Endothelial cell of umbilical vein (primary cell): Measurements from ENCODE around the gene AHI1. TPM values are rescaled to one million over a fixed set of nuclear protein-coding genes. Genes with fewer than 3 reads are reported as not detected.

Experiments
- BruUV-seq: library from RNA; stranded (reverse); fragments of 400-500 nt; replicated peaks from 2 replicates; lab custom pipeline; 2021; lab: Mats Ljungman, UMichigan
- CTCF ChIA-PET: fragments of 300-600, 350-600 bp; sonication (Branson Sonifier 250); formaldehyde crosslinking; loops from one replicate; lab custom pipeline; 2021; ENCODE audit warnings: antibody characterized with exemption, inconsistent platforms; lab: Charles Lee
- POLR2A ChIA-PET: fragments of 300-600, 350-600 bp; sonication (Branson Sonifier 250); formaldehyde crosslinking; loops from one replicate; lab custom pipeline; 2021; ENCODE audit warnings: antibody characterized with exemption, inconsistent platforms; lab: Charles Lee
- DNase-seq: peaks from one replicate; pipeline ENCODE4 v3.0.0-alpha.2; 2011; ENCODE audit warnings: low read depth, low spot score
- FAIRE-seq: peaks from 2 replicates; lab custom pipeline; 2011; peaks lifted over from hg19 to GRCh38; lab: Jason Lieb, UNC
- H2AFZ ChIP-seq: 2 replicates; pipeline ENCODE4 v1.6.0; 2012; ENCODE audit warnings: low read depth, low read length, control low read depth, inconsistent platforms
- H3K27ac ChIP-seq: 2 replicates; pipeline ENCODE4 v1.5.1; 2011; ENCODE audit warnings: low read depth, mild to moderate bottlenecking, control low read depth, low read length, moderate library complexity; ENCODE audit not compliant: insufficient read depth
- H3K27me3 ChIP-seq, 2 experiments: 2 replicates each; pipeline versions ENCODE4 v1.6.0 to v1.6.1; 2011; ENCODE audit warnings: low read length in 2 of 2, mixed read lengths in 1 of 2; ENCODE audit not compliant: control insufficient read depth in 2 of 2, insufficient read depth in 2 of 2
- H3K36me3 ChIP-seq, 2 experiments: 2 replicates in 1 of 2; 3 replicates in 1 of 2; pipeline ENCODE4 v1.5.1; 2011; ENCODE audit warnings: low read length in 2 of 2, mild to moderate bottlenecking in 1 of 2, moderate library complexity in 1 of 2; ENCODE audit not compliant: control insufficient read depth in 2 of 2, insufficient read depth in 2 of 2; ENCODE audit errors: extremely low read depth in 1 of 2
- H3K4me1 ChIP-seq: 3 replicates; pipeline ENCODE4 v1.5.1; 2011; ENCODE audit warnings: mild to moderate bottlenecking, low read length; ENCODE audit not compliant: control insufficient read depth, insufficient read depth; ENCODE audit errors: extremely low read depth
- H3K4me2 ChIP-seq: 2 replicates; pipeline ENCODE4 v1.6.1; 2011; ENCODE audit warnings: low read length, control low read depth, mixed read lengths; ENCODE audit not compliant: insufficient read depth
- H3K4me3 ChIP-seq, 3 experiments: fragments of 200-600 bp in 1 of 3; sonication (generic), shearing (Covaris generic) in 1 of 3; replicated peaks in 1 of 3; 2 replicates each; pipeline ENCODE4 v1.5.1; 2011 to 2016; ENCODE audit warnings: control low read depth in 3 of 3, low read length in 3 of 3, mild to moderate bottlenecking in 2 of 3, inconsistent platforms in 1 of 3, low read depth in 1 of 3, moderate library complexity in 1 of 3; ENCODE audit not compliant: insufficient read depth in 1 of 3
- H3K79me2 ChIP-seq: 2 replicates; pipeline ENCODE4 v1.6.0; 2012; ENCODE audit warnings: low read length, inconsistent platforms; ENCODE audit not compliant: control insufficient read depth, insufficient read depth
- H3K9ac ChIP-seq: replicated peaks from 2 replicates; pipeline ENCODE3; 2011; ENCODE audit warnings: low read length, control low read depth; ENCODE audit not compliant: insufficient read depth; ENCODE audit errors: extremely low read depth
- H3K9me1 ChIP-seq: replicated peaks from 3 replicates; pipeline ENCODE4 v1.6.0; 2011; ENCODE audit warnings: mild to moderate bottlenecking, low read length; ENCODE audit not compliant: control insufficient read depth, insufficient read depth; ENCODE audit errors: extremely low read depth
- H3K9me3 ChIP-seq: replicated peaks from 2 replicates; pipeline ENCODE4 v1.5.1; 2012; ENCODE audit warnings: low read length, inconsistent platforms; ENCODE audit not compliant: control insufficient read depth, insufficient read depth
- H4K20me1 ChIP-seq: replicated peaks from 2 replicates; pipeline ENCODE3; 2011; ENCODE audit warnings: mild to moderate bottlenecking, low read length; ENCODE audit not compliant: control insufficient read depth, insufficient read depth; ENCODE audit errors: extremely low read depth
- EZH2 ChIP-seq: IDR thresholded peaks from 2 replicates; pipeline ENCODE4 v1.6.1; 2012; ENCODE audit warnings: borderline replicate concordance, low read depth, mild to moderate bottlenecking, moderate library complexity, low read length, inconsistent platforms; ENCODE audit not compliant: severe bottlenecking
- FOS ChIP-seq: IDR thresholded peaks from 2 replicates; pipeline ENCODE4 v1.6.1; 2011; ENCODE audit warnings: mild to moderate bottlenecking, low read length, moderate library complexity, borderline replicate concordance; ENCODE audit not compliant: insufficient read depth
- GATA2 ChIP-seq: IDR thresholded peaks from 2 replicates; pipeline ENCODE4 v1.7.0; 2011; ENCODE audit warnings: low read depth, mild to moderate bottlenecking, moderate library complexity, mixed read lengths, low read length; ENCODE audit not compliant: insufficient read length, insufficient read depth
- JUN ChIP-seq: IDR thresholded peaks from 2 replicates; pipeline ENCODE4 v1.6.1; 2011; ENCODE audit warnings: borderline replicate concordance, low read depth; ENCODE audit not compliant: insufficient read length, insufficient read depth
- MYC ChIP-seq: IDR thresholded peaks from one replicate; pipeline ENCODE4 v1.6.1; 2011; ENCODE audit warnings: mild to moderate bottlenecking, low read depth, low read length
- POLR2A ChIP-seq: IDR thresholded peaks from 2 replicates; pipeline ENCODE4 v1.6.1; 2012; ENCODE audit warnings: low read depth, mild to moderate bottlenecking, control low read depth, low read length
- POLR2AphosphoS5 ChIP-seq: IDR thresholded peaks from 2 replicates; pipeline ENCODE4 v1.6.1; 2012; ENCODE audit warnings: low read depth, mild to moderate bottlenecking, control low read depth, low read length, moderate library complexity; ENCODE audit not compliant: insufficient read depth
- dilution Hi-C: fragments of 300-500 bp; cut with MboI; formaldehyde crosslinking; loops from one replicate; pipeline ENCODE4 v1.15.0; 2019; ENCODE audit warnings: low sequenced_read_pairs; ENCODE audit not compliant: extremely low pct_ligation_motif_present
- intact Hi-C: fragments of 100-400 bp; cut with micrococcal nuclease; formaldehyde crosslinking; loops from one replicate; pipeline ENCODE4 v1.10.0; 2022
- polyA plus RNA-seq, 4 experiments: library from polyadenylated mRNA; depleted of rRNA in 3 of 4; stranded (reverse) in 3 of 4; unstranded in 1 of 4; fragments of >200 nt; gene quantifications; 2 replicates each; pipeline versions ENCODE4 v1.2.1 to v1.2.3, GENCODE V29; 2011 to 2012; ENCODE audit warnings: missing spikeins in 1 of 4
- total RNA-seq: library from RNA; stranded (reverse); gene quantifications from 2 replicates; pipeline ENCODE4 v1.2.3, GENCODE V29; 2021
- TF ChIP-seq, protein P1 (sequence below): IDR thresholded peaks from 2 replicates; pipeline ENCODE4 v1.6.1; 2011; ENCODE audit not compliant: insufficient read depth, insufficient read length
- TF ChIP-seq, protein P2 (sequence below), 2 donors: IDR thresholded peaks; 1 replicate in 1 of 2; 2 replicates in 1 of 2; pipeline ENCODE4 v1.5.1; 2011; ENCODE audit warnings: low read length in 2 of 2, mild to moderate bottlenecking in 2 of 2, moderate library complexity in 2 of 2, control low read depth in 1 of 2, inconsistent platforms in 1 of 2, low read depth in 1 of 2; ENCODE audit not compliant: insufficient read depth in 1 of 2; ENCODE audit errors: extremely low read depth in 1 of 2

The AHI1 gene
- total and polyA plus RNA-seq, 2 donors (not counting 3 experiments of a cell fraction or from before 2014, with no cell fraction given), result 5.1 to 20.7 TPM

DNA sequence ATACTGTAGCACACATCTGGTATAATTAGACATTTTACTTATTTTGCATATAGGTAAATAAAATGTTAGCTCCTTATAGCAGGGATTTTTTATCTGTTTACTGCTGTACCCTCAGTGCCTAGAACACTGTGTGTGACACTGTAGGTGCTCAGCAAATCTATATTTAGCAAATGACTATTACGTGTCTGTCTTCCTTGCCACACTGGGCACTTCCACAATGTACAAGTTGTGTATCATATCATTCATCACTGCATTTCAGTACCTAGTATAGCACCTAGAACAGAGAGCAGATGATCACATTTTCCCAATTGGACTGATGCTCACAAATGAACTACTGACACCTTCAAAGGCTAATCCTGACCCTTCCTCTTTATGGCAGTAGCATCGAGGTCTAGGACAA, 200.8 kb downstream of the AHI1 start:
- FAIRE-seq, result no peak

More for the DNA sequence above, 200.8 kb downstream of the AHI1 start:
- H3K27me3 ChIP-seq, result no peaks in the 10 kb centered on the region
- no peaks in the 10 kb centered on the region for H4K20me1 ChIP-seq
- H3K4me1 ChIP-seq, result peaks cover 3% of the 10 kb centered on the region
- dilution Hi-C loops (no loop called here), intact Hi-C loops (loop anchor here (10.0 kb wide), 1 partner anchor 108 kb away; no protein-coding TSS in a partner anchor)
- BruUV-seq, result no TSS peak
- H3K79me2 ChIP-seq, result no peaks in the 10 kb centered on the region
- H3K27ac ChIP-seq, result no peak overlapping the region
- ChIA-PET POLR2A (no interaction called here), CTCF (no interaction called here)
- H2AFZ ChIP-seq, result no peak overlapping the region
- TF ChIP-seq JUN (no peak), EZH2 (no peak), POLR2A (no peak), GATA2 (no peak), MYC (no peak), POLR2AphosphoS5 (no peak), FOS (no peak)
- TF ChIP-seq, protein P1, sequence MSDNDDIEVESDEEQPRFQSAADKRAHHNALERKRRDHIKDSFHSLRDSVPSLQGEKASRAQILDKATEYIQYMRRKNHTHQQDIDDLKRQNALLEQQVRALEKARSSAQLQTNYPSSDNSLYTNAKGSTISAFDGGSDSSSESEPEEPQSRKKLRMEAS, result no peak
- TF ChIP-seq, protein P2, sequence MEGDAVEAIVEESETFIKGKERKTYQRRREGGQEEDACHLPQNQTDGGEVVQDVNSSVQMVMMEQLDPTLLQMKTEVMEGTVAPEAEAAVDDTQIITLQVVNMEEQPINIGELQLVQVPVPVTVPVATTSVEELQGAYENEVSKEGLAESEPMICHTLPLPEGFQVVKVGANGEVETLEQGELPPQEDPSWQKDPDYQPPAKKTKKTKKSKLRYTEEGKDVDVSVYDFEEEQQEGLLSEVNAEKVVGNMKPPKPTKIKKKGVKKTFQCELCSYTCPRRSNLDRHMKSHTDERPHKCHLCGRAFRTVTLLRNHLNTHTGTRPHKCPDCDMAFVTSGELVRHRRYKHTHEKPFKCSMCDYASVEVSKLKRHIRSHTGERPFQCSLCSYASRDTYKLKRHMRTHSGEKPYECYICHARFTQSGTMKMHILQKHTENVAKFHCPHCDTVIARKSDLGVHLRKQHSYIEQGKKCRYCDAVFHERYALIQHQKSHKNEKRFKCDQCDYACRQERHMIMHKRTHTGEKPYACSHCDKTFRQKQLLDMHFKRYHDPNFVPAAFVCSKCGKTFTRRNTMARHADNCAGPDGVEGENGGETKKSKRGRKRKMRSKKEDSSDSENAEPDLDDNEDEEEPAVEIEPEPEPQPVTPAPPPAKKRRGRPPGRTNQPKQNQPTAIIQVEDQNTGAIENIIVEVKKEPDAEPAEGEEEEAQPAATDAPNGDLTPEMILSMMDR (IDR thresholded peaks at IDR 0.05; ENCODE audit: extremely low read depth in 1 of 2, insufficient read depth in 1 of 2, low read depth in 1 of 2, low read length in 2 of 2), result no peak
- no peaks in the 10 kb centered on the region for H3K9me1 ChIP-seq
- H3K4me2 ChIP-seq, result no peak overlapping the region
- H3K36me3 ChIP-seq, result no peaks in the 10 kb centered on the region
- H3K9me3 ChIP-seq, result no peaks in the 10 kb centered on the region
- DNase-seq, result no peak
- no peak overlapping the region for H3K4me3 ChIP-seq
- H3K9ac ChIP-seq, result no peak overlapping the region
